Neural crest cell (in vitro differentiated cells): ENCODE results near the gene MACROH2A2. TPM values are rescaled to one million over a fixed set of nuclear protein-coding genes. Genes with fewer than 3 reads are reported as not detected.
A peak's percentile ranks its signal among the peaks of the same experiment; 100 is the strongest.

Experiments
- DNase-seq: peaks from one replicate; pipeline ENCODE4 v3.0.0; 2021; ENCODE audit warnings: low read depth, mixed read lengths, low spot score
- H3K27ac Mint-ChIP-seq: one replicate; pipeline ENCODE4 v1.8.0; 2021; ENCODE audit warnings: mild to moderate bottlenecking, mixed read lengths; ENCODE audit not compliant: unreplicated experiment
- H3K27me3 Mint-ChIP-seq: 2 replicates; pipeline ENCODE4 v1.8.0; 2021; ENCODE audit warnings: low read depth, mild to moderate bottlenecking, mixed read lengths
- H3K36me3 Mint-ChIP-seq: 2 replicates; pipeline ENCODE4 v1.8.0; 2021; ENCODE audit warnings: low read depth, mild to moderate bottlenecking, mixed read lengths
- H3K4me1 Mint-ChIP-seq: 2 replicates; pipeline ENCODE4 v1.8.0; 2021; ENCODE audit warnings: mixed read lengths
- H3K4me3 Mint-ChIP-seq: one replicate; pipeline ENCODE4 v1.8.0; 2021; ENCODE audit warnings: mild to moderate bottlenecking, mixed read lengths
- H3K9me3 Mint-ChIP-seq: 2 replicates; pipeline ENCODE4 v1.8.0; 2021; ENCODE audit warnings: mixed read lengths
- total RNA-seq: library from RNA; stranded (reverse); gene quantifications from 2 replicates; pipeline ENCODE4 v1.2.1, GENCODE V29; 2021
- TF ChIP-seq, protein P1 (sequence below): fragments of 200-600 bp; sonication (generic); conservative IDR thresholded peaks from 2 replicates; pipeline ENCODE4 v1.5.0; 2021; ENCODE audit warnings: antibody characterized with exemption, mild to moderate bottlenecking

MACROH2A2 gene
- total RNA-seq, 1 donor from 2014 or later: 149 TPM

DNA sequence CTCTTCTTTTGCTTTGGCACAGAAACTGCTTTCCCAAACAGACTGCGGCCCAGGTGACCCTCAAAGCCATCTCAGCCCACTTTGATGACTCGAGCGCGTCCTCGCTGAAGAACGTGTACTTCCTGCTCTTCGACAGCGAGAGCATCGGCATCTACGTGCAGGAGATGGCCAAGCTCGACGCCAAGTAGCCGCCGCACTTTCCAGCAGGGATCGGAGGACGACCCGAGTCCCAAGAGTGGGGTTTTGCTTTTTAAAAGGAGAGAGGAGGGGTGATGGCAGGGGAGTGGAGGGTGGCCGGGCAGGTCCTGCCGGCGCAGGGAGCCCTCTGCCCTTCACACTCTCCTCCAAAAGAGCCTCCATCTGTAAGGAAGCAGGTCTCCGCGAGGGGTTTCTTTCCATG lies 58.9 kb downstream of the MACROH2A2 start:
- Mint-ChIP-seq H3K27me3 (no peaks in the 10 kb centered on the region), H3K4me1 (peaks cover 4% of the 10 kb centered on the region), H3K4me3 (no peak overlapping the region), H3K9me3 (no peaks in the 10 kb centered on the region), H3K27ac (no peak overlapping the region), H3K36me3 (peaks cover 18% of the 10 kb centered on the region)
- TF ChIP-seq, protein P1, sequence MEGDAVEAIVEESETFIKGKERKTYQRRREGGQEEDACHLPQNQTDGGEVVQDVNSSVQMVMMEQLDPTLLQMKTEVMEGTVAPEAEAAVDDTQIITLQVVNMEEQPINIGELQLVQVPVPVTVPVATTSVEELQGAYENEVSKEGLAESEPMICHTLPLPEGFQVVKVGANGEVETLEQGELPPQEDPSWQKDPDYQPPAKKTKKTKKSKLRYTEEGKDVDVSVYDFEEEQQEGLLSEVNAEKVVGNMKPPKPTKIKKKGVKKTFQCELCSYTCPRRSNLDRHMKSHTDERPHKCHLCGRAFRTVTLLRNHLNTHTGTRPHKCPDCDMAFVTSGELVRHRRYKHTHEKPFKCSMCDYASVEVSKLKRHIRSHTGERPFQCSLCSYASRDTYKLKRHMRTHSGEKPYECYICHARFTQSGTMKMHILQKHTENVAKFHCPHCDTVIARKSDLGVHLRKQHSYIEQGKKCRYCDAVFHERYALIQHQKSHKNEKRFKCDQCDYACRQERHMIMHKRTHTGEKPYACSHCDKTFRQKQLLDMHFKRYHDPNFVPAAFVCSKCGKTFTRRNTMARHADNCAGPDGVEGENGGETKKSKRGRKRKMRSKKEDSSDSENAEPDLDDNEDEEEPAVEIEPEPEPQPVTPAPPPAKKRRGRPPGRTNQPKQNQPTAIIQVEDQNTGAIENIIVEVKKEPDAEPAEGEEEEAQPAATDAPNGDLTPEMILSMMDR: no peak
- DNase-seq: no peak

DNA sequence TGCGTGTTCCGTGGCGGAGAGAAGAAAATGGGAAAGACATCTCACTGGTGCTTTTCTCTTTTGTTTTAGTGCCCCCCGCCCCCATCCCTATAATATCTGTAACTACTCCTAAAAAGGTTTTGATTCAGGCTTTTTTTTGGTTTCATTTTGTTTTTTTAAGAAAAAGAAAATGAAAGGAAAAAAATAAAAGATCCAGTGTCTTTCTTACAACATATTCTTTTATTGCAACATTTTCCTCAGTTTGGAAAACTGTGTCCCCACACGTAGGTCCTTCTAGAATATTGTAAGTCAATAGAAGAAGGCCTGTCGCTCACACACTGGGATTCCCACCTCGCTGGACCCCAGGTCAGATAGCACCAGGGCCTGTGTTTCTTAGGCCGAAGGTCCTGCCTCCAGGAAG lies 59.4 kb downstream of the MACROH2A2 start:
- H3K36me3 Mint-ChIP-seq: peaks cover 18% of the 10 kb centered on the region
- H3K9me3 Mint-ChIP-seq: no peaks in the 10 kb centered on the region
- H3K27me3 Mint-ChIP-seq: no peaks in the 10 kb centered on the region
- no peak overlapping the region for H3K4me3 Mint-ChIP-seq
- H3K4me1 Mint-ChIP-seq: peaks cover 4% of the 10 kb centered on the region
- DNase-seq: no peak
- TF ChIP-seq, protein P1: no peak
- no peak overlapping the region for H3K27ac Mint-ChIP-seq

DNA sequence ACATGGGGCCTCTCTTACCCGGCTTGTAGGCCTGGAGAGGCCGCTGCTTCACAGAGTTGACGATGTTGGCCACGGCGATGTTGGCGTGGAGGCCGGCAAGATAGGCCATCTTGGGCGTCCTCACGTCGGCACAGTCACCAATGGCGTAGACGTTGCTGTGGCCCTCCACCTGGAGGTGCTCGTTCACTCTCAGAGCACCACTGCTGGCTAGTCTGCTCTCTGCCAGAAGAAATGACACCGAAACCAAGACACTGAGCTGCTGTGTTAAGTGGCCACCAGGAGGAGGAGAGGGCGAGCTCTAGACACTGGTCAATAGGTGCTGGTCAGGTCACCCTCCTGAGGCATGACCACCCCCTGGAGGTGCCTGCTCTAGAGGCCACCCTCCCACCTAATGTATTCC lies 62.3 kb downstream of the MACROH2A2 start:
- Mint-ChIP-seq H3K4me3 (no peak overlapping the region), H3K27me3 (no peaks in the 10 kb centered on the region), H3K4me1 (no peaks in the 10 kb centered on the region), H3K27ac (no peak overlapping the region), H3K36me3 (peaks cover 14% of the 10 kb centered on the region), H3K9me3 (no peaks in the 10 kb centered on the region)
- TF ChIP-seq, protein P1: no peak
- no peak for DNase-seq

DNA sequence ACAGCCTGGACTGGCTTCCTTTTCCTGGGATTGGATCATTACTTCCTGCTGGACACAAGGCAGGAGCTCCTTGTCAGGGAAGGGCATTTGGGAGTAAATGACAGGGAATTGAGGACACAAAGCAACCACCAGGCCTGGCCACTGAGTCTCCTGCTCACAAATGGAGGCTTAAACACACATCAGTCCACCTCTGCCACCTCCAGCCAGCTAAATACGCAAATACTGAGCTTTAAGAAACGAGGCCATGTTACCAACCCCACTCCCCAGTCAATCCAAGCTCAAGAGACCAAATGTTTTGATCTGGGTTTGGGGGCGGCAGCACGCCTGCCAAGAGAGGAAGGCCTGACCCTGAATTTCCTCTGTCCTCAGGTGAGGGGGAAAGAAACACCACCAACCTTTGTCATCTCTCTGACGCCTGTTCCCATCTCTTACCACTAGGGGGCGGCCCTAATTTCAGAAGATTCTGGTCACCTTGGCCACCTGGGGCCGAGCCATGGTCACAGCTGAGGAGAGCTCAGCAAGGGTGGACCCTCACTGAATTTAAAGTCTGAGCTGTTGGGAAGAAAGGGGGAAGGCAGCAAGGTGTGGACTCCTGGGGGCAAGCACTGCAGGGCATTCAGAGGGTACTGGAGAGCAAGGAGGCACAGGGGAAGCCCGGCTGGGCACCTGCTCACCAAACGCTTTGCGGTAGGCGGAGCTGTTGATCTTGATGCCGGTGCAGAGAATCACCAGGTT lies 63.5 kb downstream of the MACROH2A2 start:
- no peak overlapping the region for H3K27ac Mint-ChIP-seq
- TF ChIP-seq, protein P1: peak; percentile 86
- no peaks in the 10 kb centered on the region for H3K4me1 Mint-ChIP-seq
- no peaks in the 10 kb centered on the region for H3K9me3 Mint-ChIP-seq
- H3K27me3 Mint-ChIP-seq: no peaks in the 10 kb centered on the region
- DNase-seq: peak; percentile 51
- peak overlapping the region; percentile 25 for H3K4me3 Mint-ChIP-seq
- H3K36me3 Mint-ChIP-seq: peaks cover 9% of the 10 kb centered on the region

DNA sequence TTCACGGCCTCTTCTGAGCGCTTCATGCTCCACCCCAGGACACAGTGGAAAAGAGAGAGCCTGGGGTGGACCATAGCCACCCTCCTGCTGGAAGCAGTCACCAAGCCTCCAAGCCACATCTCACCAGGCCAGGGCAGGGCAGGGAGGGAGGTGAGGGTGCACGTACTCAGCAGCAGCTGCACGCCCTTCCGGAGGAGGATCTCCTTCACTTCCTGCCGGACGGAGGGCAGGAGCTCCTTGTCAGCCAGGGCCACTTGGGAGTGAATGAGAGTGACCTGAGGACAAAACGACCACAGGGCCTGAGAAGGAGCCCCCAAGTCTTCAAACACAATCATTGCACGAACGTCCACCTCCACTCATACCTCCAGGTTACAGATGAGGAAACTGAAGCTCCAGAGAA lies 65.0 kb downstream of the MACROH2A2 start:
- TF ChIP-seq, protein P1: no peak
- Mint-ChIP-seq H3K4me3 (no peak overlapping the region), H3K4me1 (no peaks in the 10 kb centered on the region), H3K36me3 (peaks cover 6% of the 10 kb centered on the region), H3K27me3 (no peaks in the 10 kb centered on the region), H3K9me3 (no peaks in the 10 kb centered on the region), H3K27ac (no peak overlapping the region)
- no peak for DNase-seq
